Measurements from ENCODE around the gene NUPR1.
"Not testable (repeated sequence)": the region's sequence is repeated elsewhere in the genome, so short reads cannot be mapped to it uniquely, and the experiment has no call there.

Gene NUPR1, protein sequence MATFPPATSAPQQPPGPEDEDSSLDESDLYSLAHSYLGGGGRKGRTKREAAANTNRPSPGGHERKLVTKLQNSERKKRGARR

DNA sequence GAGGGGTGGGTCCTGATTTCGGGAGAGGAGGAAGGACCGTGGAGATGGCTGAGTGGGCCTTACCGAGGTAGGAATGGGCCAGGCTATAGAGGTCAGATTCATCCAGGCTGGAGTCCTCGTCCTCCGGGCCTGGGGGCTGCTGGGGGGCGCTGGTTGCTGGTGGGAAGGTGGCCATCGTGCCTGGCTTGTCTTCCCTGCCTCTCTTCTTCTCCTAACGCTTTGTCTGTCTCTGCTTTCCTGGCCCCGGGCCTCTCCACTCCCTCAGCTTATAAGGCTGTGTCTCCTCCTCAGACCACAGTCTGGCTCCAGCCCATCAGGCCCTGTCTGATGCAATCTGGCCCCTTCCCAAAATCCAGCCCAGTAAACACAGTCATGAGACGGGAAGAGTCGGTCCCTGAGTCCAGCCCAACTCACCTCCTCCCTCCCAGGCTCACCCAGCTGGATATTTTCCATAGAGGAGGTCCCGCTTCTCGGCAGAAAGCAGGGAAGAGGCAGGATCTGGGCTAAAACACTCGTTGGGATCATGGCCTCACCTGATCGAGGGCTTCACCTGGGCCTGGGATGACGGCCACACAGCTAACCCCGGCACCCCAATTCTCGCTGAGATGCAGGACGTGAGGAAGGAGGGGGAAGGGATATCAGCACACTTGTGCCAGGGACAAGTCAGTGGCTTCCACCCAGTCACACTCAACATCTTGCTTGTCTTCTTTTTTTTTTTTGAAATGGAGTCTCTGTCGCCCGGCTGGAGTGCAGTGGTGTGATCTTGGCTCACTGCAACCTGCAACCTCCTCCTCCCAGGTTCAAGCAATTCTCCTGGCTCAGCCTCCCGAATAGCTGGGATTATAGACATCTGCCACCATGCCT, at the start of gene NUPR1:
TSS of gene NUPR1 (minus strand) at position 242 of the 864 bp plus-strand sequence. CDS start at position 175, 67 bp downstream.
- in situ Hi-C loops (cut with MboI; ENCODE audit: low sequenced_read_pairs) = no loop called here

DNA sequence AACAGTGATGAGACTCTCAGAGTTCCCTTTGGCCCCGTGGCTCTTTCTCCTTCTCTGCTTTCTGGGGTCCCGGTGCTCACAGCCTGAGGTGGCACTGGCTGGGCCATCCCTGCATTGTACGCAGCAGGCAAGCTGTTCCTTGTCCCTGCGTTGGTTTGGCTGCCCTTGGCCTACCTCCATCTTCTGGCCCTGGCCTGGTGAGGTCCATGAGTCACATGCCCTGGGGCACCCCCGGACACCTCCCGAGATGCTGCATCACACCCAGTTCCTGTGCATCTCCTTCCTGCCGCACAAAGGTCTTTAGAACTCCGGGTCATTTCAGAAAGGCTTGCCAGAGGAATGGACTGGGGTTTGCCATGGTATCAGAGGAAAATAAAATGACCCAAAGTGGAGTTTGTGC, 48.6 kb upstream of the NUPR1 start:
- in situ Hi-C loops (cut with MboI; ENCODE audit: low sequenced_read_pairs) = no loop called here

DNA sequence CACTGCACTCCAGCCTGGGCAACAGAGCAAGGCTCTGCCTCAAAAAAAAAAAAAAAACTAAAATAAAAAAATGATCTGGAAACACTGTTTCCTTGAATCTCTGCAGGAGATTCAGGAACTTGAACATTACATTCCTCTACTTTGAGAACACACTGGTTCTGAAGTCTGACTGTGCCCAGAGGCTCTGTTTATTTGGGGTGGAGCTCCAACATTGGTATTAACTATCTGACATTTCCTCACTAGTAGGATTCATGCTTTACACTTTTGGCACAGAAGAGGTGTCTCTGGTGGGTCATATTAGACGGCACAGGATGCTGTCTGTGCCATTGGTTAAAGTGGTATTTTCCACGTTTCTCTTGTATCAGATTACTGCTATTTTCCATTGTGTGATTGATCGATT, 47.7 kb upstream of the NUPR1 start:
- in situ Hi-C loops (cut with MboI; ENCODE audit: low sequenced_read_pairs) = no loop called here

DNA sequence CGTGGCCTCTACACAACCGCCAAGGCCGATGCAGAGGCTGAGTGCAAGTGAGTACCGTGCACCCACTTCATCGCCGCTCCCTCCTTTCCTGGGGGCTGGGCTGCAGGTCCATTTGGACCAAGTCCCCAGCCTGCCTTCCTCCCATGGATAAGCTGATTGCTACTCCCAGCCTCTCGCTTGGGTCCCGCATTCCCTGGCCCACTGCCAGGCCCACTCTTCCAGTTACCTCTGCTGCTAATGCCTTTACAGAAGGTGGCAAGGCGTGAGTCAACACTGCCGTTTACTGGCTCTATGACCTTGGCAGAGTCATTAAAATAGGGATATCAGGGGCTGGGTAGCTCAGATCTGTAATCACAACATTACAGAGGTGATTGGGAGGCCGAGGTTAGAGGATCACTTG, 46.9 kb upstream of the NUPR1 start:
- in situ Hi-C loops (cut with MboI; ENCODE audit: low sequenced_read_pairs) = no loop called here

DNA sequence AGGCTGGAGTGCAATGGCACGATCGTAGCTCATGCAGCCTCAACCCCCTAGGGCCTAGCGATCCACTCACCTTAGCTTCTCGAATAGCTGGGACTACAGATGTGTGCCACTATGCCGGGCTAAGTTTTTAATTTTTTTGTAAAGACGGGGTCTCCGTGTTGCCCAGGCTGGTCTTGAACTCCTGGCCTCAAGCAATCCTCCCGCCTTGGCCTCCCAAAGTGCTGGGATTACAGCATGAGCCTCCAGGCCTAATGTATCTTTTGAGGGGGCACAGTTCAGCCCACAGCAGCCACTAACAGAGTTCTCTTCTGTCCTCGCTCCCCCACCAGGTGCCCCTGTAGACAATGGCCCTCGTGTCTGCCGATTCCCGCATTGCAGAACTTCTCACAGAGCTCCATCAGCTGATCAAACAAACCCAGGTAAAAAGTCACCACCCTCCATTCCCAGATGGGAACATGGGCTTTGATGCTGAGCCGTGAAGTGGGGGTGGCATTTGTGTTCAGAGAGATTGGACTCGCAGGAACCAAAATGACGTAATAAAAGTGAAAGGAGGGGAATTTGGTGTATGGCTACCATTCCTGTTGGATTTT, 42.0 kb upstream of the NUPR1 start:
- in situ Hi-C loops (cut with MboI; ENCODE audit: low sequenced_read_pairs) = no loop called here

DNA sequence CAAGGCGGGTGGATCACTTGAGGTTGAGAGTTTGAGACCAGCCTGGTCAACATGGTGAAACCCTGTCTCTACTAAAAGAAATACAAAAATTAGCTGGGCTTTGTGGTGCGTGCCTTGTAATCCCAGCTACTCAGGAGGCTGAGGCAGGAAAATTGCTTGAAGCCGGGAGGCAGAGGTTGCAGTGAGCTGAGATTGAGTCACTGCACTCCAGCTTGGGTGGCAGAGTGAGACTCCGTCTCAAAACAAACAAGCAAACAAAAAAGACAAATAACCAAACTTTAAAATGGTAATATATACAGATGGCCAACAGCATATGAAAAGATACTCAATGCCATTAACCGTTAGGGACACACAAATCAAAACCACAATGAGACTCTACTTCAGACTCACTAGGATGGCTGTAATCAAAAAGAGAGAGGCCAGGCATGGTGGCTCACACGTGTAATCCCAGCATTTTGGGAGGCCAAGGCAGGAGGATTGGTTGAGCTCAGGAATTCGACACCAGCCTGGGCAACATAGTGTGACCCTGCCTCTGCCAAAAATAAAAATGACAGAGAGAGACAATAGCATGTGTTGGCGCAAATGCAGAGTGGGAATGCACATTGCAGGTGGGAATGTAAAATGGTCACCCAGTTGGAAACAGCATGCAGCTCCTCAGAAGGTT, 36.8 kb upstream of the NUPR1 start:
- in situ Hi-C loops (cut with MboI; ENCODE audit: low sequenced_read_pairs) = no loop called here

DNA sequence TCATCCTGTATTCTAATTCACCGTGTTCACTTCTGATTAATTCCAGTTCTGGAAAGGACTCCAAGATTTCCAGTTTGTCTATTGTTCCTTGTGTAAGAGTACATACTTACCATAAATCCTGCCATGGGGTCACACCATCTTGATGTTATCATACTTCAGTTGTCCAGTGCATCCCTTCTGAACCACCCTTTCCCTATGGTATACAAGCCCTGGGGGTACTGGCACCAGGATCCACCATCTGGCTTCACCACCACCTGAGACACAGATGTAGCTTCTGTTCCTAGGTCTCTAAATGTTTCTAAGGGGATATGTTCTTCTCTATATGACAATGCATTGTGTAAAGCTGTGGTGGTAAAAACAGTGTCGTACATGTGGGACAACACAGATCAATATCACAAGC, 36.2 kb upstream of the NUPR1 start:
- in situ Hi-C loops (cut with MboI; ENCODE audit: low sequenced_read_pairs) = no loop called here

DNA sequence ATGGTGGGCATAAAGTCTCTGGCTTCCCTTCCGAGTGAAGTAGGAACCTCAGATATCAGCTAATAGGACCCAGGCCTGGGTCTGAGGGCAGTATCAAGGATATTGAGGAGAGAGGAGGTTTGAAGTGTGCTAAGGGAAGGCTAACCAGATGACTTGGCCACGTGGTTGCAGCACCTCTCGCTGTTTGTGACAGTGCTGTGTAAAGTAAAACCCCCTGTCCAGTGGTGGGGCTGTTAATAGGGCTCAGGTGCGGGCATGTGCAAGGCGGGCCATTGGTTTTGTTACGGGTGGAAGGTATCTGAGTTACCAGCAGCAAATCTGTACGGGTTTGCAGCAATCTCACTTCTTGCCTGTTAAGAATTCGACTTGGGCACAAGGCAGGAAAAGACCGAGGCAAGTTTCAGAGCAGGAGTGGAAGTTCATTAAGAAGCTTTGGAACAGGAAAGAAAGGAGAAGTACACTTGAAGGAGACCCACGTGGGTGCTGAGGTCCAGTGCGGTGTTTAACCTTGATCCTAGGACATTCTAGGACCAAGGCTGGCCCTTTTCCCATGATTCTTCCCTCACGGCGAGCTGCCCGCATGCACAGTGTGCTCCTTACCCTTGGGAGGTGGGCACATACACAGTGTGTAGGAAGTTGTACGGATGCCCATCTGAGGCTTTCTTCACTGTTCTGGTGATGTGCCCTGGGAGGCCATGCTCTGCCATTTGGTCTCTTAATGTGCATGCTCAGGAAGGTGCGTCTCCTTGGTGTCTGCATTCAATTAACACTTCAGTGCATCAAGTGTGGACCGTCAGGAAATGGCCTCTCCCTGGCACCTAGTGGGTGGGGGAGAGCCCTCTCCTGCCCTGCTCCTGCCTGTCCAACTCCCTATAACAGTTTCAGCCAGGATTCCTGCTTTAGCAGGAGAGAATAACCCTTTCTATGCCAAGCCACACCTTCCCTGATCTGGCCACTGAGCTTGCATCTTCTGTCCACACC, 35.3 kb upstream of the NUPR1 start:
- in situ Hi-C loops (cut with MboI; ENCODE audit: low sequenced_read_pairs) = no loop called here

DNA sequence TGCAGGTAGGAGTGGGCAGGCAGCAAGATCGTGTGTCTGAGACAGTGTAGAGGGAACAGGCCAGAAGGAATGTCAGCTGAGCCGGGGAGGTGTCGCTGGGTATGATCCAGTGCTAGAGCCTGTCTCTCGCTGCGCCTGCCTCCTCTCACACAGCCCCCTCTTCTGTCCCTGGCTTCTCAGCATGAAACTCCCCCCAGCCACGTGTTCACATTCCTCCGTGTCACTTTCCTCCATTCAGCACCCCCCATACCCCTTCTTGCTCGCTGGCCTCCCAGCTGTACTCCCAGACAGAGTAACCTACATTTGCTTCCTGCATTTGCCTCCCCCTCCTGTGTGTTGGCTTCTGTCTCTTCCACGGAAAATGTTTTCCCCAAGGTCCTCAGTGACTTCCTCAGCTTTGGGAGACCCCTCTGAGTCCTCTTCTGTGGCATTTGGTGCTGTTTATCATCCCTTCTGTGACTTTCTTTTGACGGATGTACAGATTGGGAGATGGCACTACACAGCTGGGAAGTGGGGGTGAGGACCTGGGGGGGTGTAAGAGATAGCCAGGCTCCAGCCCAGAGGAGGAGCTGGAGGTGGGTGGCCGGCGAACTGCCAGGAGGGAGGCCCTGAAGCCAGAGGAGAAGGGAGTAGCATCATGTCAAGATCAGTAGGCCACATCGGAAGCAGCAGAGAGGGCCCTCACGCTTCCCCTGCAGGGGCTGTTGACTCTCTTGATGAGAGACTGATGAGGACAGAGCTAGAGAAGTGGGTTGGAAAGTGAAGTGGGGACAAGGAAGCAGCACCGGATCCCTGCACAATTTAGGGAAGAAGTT, 34.1 kb upstream of the NUPR1 start:
- in situ Hi-C loops (cut with MboI; ENCODE audit: low sequenced_read_pairs) = no loop called here

DNA sequence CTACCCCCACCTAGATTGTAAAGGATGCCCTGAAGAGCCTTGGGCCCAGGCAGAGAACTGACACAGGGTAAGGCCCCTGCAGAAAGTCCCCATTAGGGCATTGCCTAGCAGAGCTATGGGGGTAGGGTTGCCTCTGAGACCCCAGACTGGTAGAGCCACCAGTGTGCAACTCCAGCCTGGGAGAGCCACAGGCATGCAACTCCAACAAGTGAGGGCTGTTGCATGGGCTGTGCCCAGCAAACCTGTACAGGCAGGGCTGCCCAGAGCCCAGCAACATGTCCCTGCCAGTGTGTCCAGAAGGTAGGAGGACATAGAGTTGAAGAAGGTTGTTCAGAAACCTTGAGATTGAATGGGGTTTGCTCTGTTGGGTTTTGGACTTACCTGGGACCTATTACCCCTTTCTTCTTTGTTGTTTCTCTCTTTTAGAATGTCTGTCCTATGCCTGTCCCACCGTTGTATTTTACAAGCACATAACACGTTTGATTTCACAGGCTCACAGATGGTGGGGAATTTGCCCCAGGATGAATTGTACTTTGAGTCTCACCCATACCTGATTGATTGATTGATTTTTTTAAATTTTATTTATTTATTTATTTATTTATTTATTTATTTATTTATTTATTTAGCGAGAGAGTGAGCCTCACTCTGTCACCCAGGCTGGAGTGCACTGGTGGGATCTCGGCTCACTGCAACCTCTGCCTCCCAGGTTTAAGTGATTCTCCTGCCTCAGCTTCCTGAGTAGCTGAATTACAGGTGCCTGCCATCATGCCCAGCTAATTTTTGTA, 31.4 kb upstream of the NUPR1 start:
- in situ Hi-C loops (cut with MboI; ENCODE audit: low sequenced_read_pairs) = no loop called here

DNA sequence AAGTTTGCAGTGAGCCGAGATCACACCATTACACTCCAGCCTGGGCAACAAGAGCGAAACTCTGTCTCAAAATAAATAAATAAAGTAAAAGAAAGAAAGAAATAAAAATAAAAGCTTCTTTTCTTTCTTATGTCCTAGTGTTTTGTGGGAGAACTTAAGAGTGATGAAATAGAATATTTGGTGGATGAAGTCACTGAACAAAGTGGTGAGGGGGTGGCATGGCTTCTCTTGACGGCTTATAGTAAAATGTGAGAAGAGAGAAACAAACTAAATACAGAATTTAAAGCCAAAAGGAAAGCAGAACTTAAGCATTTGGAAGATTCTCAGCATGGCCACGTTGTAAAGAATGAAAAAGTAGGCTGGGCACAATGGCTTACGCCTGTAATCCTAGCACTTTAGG, 30.2 kb upstream of the NUPR1 start:
- in situ Hi-C loops (cut with MboI; ENCODE audit: low sequenced_read_pairs) = no loop called here

DNA sequence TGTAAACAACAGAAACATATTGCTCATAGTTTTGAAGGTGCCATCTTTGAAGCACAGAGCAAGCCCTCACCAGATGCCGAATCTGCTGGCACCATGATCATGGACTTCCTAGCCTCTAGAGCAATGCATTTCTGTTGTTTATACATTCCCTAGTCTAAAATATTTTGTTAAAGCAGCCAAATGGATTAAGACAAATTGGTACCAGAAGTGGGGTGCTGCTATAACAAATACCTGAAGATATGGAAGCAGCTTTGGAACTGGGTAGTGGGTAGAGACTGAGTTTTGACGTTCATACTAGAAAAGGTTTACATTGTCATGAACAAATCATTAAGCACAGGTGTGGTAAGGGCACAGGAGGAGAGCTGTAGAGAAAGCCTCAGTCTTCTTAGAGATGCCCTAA, 28.5 kb upstream of the NUPR1 start:
- in situ Hi-C loops (cut with MboI; ENCODE audit: low sequenced_read_pairs) = no loop called here

DNA sequence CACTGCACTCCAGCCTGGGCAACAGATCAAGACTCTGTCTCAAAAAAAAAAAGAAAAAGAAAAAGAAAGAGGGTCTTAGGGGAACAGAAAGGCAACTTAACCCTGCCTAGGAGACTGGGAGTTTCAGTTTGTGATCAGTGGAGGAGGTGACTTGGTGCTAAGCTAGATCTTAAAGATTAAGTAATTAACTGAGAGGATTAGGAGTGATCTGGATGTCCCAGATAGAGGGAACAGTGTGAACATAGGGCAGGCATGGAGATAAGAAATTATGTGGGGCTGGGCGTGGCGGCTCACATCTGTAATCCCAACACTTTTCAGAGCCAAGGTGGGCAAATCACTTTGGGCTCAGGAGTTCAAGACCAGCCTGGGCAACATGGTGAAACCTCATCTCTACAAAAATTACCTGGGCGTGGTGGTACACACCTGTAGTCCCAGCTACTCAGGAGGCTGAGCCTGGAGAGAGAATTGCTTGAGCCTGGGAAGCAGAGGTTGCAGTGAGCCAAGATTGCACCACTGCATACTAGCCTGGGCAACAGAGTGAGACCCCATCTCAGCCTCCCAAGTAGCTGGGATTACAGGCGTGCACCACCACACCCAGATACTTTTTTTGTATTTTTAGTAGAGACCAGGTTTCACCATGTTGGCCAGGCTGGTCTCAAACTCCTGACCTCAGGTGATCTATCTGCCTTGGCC, 27.6 kb upstream of the NUPR1 start:
- in situ Hi-C loops (cut with MboI; ENCODE audit: low sequenced_read_pairs) = not testable (repeated sequence)

DNA sequence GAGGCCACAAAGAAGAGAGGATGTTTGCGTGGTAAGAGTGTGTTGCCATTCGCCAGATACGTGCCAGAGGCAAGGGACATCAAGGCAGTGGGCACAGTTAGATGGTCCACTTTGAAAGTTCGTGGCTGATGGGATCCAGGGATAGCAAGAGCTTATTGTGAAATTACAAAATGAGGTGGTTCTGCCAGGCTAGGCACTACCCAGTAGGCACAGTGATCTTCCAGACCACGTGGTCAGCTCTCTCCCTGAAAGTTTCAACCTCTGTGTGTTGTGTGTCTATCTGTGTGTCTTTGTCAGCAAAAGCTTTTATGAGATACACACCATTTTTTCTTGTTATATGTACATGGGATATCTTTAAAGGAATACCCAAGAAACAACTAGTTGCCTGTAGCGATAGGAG, 24.4 kb upstream of the NUPR1 start:
- in situ Hi-C loops (cut with MboI; ENCODE audit: low sequenced_read_pairs) = no loop called here

DNA sequence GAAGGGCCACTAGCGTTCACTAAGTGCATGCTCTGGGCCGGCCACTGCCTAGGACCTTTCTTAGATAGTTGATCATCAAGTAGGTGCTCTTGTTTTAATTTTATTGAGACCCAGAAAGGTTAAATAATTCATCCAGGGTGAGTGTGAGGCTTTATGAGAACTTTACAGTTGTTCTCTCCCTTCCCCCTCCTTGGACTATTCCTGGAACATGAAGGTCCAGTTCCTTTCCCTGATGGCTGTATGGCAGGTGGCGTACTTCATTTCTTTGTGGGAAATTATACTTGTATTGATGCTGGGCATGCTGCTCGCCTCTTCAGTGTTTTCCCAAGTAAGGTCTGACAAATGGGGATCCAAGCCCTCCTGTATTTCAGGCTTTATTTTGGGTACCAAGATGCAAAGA, 23.4 kb upstream of the NUPR1 start:
- in situ Hi-C loops (cut with MboI; ENCODE audit: low sequenced_read_pairs) = no loop called here

DNA sequence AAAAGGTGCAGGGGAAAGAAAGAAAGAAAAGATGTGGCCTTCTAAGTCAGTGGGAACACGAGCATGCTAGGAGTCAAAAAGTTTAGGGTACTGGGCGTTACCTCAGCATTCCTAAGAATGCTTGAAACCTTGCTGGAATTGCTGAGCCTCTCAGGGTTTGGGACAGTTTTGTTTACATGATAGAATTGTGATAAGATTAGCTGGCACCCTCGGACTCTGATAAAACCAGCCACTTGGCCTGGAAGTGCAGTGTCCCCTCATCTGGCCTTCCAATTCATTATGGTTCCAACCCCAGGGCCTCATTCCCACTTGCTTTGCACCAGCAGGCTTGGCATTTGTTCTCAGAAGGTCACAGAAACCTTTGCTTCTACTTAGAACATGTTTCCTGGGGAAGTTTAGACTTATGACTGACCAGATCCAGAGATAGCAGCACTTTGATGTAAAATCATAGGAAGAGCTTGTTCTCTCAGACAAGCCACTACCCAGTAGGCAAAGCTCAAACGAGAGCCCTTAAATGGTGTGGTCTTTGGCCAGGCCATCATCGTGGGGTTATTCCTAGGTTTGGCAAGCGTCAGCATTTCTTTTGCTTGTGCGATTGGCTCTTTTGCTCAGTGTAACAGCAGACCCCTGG, 22.9 kb upstream of the NUPR1 start:
- in situ Hi-C loops (cut with MboI; ENCODE audit: low sequenced_read_pairs) = no loop called here

DNA sequence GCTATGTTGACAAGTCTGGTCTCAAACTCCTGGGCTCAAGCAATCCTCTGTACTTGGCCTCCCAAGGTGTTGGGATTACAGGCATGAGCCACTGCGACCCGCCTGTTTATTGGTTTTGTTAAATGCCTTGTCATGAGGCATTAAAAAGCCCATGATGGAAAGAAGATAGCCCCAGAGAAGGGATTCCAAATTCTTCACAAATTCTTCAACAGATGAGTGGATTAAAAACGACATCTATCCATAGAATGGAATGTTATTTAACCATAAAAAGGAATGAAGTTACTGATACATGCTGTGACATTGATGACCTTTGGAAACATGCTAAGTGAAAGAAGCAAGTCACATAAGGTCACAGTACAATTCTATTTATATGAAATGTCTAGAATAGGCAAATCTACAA, 19.7 kb upstream of the NUPR1 start:
- in situ Hi-C loops (cut with MboI; ENCODE audit: low sequenced_read_pairs) = no loop called here

DNA sequence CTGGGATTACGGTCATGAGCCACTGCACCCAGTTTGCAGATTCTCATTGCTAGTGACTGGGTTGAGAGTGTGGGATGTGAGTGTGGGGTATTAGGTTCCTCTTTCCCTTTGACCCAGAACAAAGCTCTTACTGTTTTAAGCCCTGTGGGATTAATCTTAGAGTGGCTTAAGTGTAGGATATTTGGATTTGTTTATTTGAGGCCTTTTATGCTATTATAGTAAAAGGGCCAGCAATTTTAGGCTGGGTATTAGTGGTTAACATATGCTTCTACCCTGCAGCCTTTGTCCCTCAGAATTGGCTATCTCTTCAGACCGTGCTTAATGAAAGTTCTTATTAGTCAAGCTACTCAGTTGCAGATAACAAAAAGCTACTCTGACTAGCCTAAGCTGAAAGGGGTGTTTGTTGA, 18.1 kb upstream of the NUPR1 start:
- in situ Hi-C loops (cut with MboI; ENCODE audit: low sequenced_read_pairs) = no loop called here
